GM12878 (cell line): ENCODE results near the gene CACNA2D1. TPM values are rescaled to one million over a fixed set of nuclear protein-coding genes. Genes with fewer than 3 reads are reported as not detected.

Experiments used
- POU2F2 ChIP-seq: IDR thresholded peaks from 3 replicates; pipeline ENCODE4 v1.6.1; 2011; ENCODE audit warnings: low read depth, mild to moderate bottlenecking, low read length, borderline replicate concordance
- TARDBP ChIP-seq: IDR thresholded peaks from 2 replicates; pipeline ENCODE4 v1.6.1; 2016; ENCODE audit warnings: borderline replicate concordance
- USF1 ChIP-seq: IDR thresholded peaks from 2 replicates; pipeline ENCODE4 v1.6.1; 2011; ENCODE audit warnings: borderline replicate concordance, low read depth, mild to moderate bottlenecking, moderate library complexity, mixed read lengths, low read length; ENCODE audit not compliant: insufficient read depth; ENCODE audit errors: extremely low read length
- ZBTB11 ChIP-seq: fragments of 450-650 bp; formaldehyde crosslinking; IDR thresholded peaks from 2 replicates; pipeline ENCODE4 v1.5.0; 2022; ENCODE audit warnings: mild to moderate bottlenecking, missing genetic modification characterization
- ZBTB33 ChIP-seq: fragments of 450-650 bp; IDR thresholded peaks from 2 replicates; pipeline ENCODE4 v1.6.1; 2017; ENCODE audit warnings: mild to moderate bottlenecking
- ZBTB40 ChIP-seq: fragments of 450-650 bp; IDR thresholded peaks from 2 replicates; pipeline ENCODE4 v1.6.1; 2016; ENCODE audit warnings: mild to moderate bottlenecking, moderate library complexity, borderline replicate concordance
- polyA plus RNA-seq, 11 experiments: library from polyadenylated mRNA; depleted of rRNA in 4 of 11; unstranded in 6 of 11; stranded (reverse) in 5 of 11; fragments of >200 nt; fragmentation: Nextera tagmentation in 4 of 11; fragmentation: Illumina TruSeq in 1 of 11; extraction: Ambion mirVana in 4 of 11; extraction: Trizol in 1 of 11; gene quantifications; 1 replicate in 1 of 11; 2 replicates in 10 of 11; pipeline versions ENCODE4 v1.2.1 to v1.2.3, GENCODE V29; 2011 to 2016; ENCODE audit warnings: inconsistent platforms in 2 of 11, missing spikeins in 2 of 11, low read depth in 1 of 11
- total RNA-seq, 4 experiments: library from RNA; depleted of rRNA in 3 of 4; stranded (reverse); fragments of >200 nt in 3 of 4; fragmentation: Illumina TruSeq in 1 of 4; extraction: Trizol in 1 of 4; gene quantifications; 2 replicates each; pipeline versions ENCODE4 v1.2.1 to v1.2.3, GENCODE V29; 2013 to 2021

CACNA2D1 gene
- total and polyA plus RNA-seq, 10 of the 15 experiments (the other 5 are each of a cell fraction or from before 2014, with no cell fraction given): 0.14 to 14.8 (median 0.97) TPM

GRCh38 chr7:82146491-82146890 lies 297.1 kb downstream of the CACNA2D1 start (continued):
- no peak for TF ChIP-seq ZBTB33
- TF ChIP-seq USF1: no peak
- no peak for TF ChIP-seq ZBTB11 (CRISPR knock-in tag)
- no peak for TF ChIP-seq POU2F2
- TF ChIP-seq ZBTB40: no peak
- no peak for TF ChIP-seq TARDBP
